Type B pancreatic cell (in vitro differentiated cells): ENCODE results near the gene POLRMT. TPM values are rescaled to one million over a fixed set of nuclear protein-coding genes. Genes with fewer than 3 reads are reported as not detected.

ENCODE experiments used
- DNase-seq: peaks from one replicate; pipeline ENCODE4 v3.0.0; 2021; ENCODE audit warnings: mixed read lengths; ENCODE audit not compliant: unreplicated experiment; ENCODE audit errors: extremely low spot score
- H3K27ac Mint-ChIP-seq: 2 replicates; pipeline ENCODE4 v1.8.0; 2021; ENCODE audit warnings: mild to moderate bottlenecking, mixed read lengths
- H3K27me3 Mint-ChIP-seq: 2 replicates; pipeline ENCODE4 v1.8.0; 2021; ENCODE audit warnings: mixed read lengths
- H3K36me3 Mint-ChIP-seq: 2 replicates; pipeline ENCODE4 v1.8.0; 2021; ENCODE audit warnings: mixed read lengths
- H3K4me1 Mint-ChIP-seq: one replicate; pipeline ENCODE4 v1.8.0; 2021; ENCODE audit warnings: mixed read lengths; ENCODE audit not compliant: unreplicated experiment
- H3K4me3 Mint-ChIP-seq: 2 replicates; pipeline ENCODE4 v1.8.0; 2021; ENCODE audit warnings: mild to moderate bottlenecking, mixed read lengths
- H3K9me3 Mint-ChIP-seq: 2 replicates; pipeline ENCODE4 v1.8.0; 2021; ENCODE audit warnings: mixed read lengths
- CTCF ChIP-seq: fragments of 200-600 bp; sonication (generic); conservative IDR thresholded peaks from 2 replicates; pipeline ENCODE4 v1.5.0; 2021; ENCODE audit warnings: antibody characterized with exemption, mild to moderate bottlenecking
- total RNA-seq: library from RNA; stranded (reverse); gene quantifications from 2 replicates; pipeline ENCODE4 v1.2.1, GENCODE V29; 2021; ENCODE audit warnings: low replicate concordance

The POLRMT gene
- total RNA-seq, 1 donor from 2014 or later = 59.8 TPM

GRCh38 chr19:625257-625656 is 8.1 kb downstream of the POLRMT start:
- Mint-ChIP-seq H3K36me3 (peaks cover 15% of the 10 kb centered on the region), H3K9me3 (no peaks in the 10 kb centered on the region), H3K27ac (no peak overlapping the region), H3K4me1 (no peaks in the 10 kb centered on the region), H3K4me3 (no peak overlapping the region), H3K27me3 (no peaks in the 10 kb centered on the region)
- DNase-seq = no peak
- no peak for TF ChIP-seq CTCF

- H3K27ac Mint-ChIP-seq = no peak overlapping the region
- H3K9me3 Mint-ChIP-seq = no peaks in the 10 kb centered on the region
- TF ChIP-seq CTCF = no peak
These were observed 8.8 kb downstream of the POLRMT start for GRCh38 chr19:624433-625109.

GRCh38 chr19:623974-624373 is 9.4 kb downstream of the POLRMT start:
- Mint-ChIP-seq H3K9me3 (no peaks in the 10 kb centered on the region), H3K36me3 (peaks cover 12% of the 10 kb centered on the region), H3K4me3 (no peak overlapping the region), H3K4me1 (no peaks in the 10 kb centered on the region), H3K27ac (no peak overlapping the region), H3K27me3 (no peaks in the 10 kb centered on the region)
- no peak for DNase-seq
- no peak for TF ChIP-seq CTCF

More at GRCh38 chr19:624433-625109, 8.8 kb downstream of the POLRMT start:
- Mint-ChIP-seq H3K36me3 (peaks cover 15% of the 10 kb centered on the region), H3K4me3 (no peak overlapping the region), H3K27me3 (no peaks in the 10 kb centered on the region), H3K4me1 (no peaks in the 10 kb centered on the region)
- DNase-seq = no peak

- no peak overlapping the region for H3K27ac Mint-ChIP-seq
- no peaks in the 10 kb centered on the region for H3K4me1 Mint-ChIP-seq
- DNase-seq = no peak
- no peak overlapping the region for H3K4me3 Mint-ChIP-seq
- H3K36me3 Mint-ChIP-seq = peaks cover 11% of the 10 kb centered on the region
- no peak for TF ChIP-seq CTCF
- H3K27me3 Mint-ChIP-seq = no peaks in the 10 kb centered on the region
- no peaks in the 10 kb centered on the region for H3K9me3 Mint-ChIP-seq
These were observed 10.0 kb downstream of the POLRMT start for GRCh38 chr19:623175-623916.

GRCh38 chr19:622666-623065 is 10.7 kb downstream of the POLRMT start:
- no peaks in the 10 kb centered on the region for H3K27me3 Mint-ChIP-seq
- H3K4me3 Mint-ChIP-seq = no peak overlapping the region
- H3K36me3 Mint-ChIP-seq = peaks cover 11% of the 10 kb centered on the region
- no peak for DNase-seq
- no peaks in the 10 kb centered on the region for H3K4me1 Mint-ChIP-seq
- no peaks in the 10 kb centered on the region for H3K9me3 Mint-ChIP-seq
- no peak for TF ChIP-seq CTCF
- no peak overlapping the region for H3K27ac Mint-ChIP-seq
